MM.1S (cell line): ENCODE data around the gene RHOBTB3.
A peak's percentile ranks its signal among the peaks of the same experiment; 100 is the strongest.

Experiments
- DNase-seq: peaks from one replicate; pipeline ENCODE4 v3.0.0-alpha.2; 2015
- H2AFZ ChIP-seq: fragments of 300-600 bp; sonication (generic); 2 replicates; pipeline ENCODE4 v1.6.0; 2016; ENCODE audit warnings: antibody characterized with exemption, low read length
- H3F3A ChIP-seq: fragments of 300-600 bp; sonication (generic); 2 replicates; pipeline ENCODE4 v1.6.1; 2016; ENCODE audit warnings: mild to moderate bottlenecking, antibody characterized with exemption, low read length, moderate library complexity, mixed read lengths; ENCODE audit not compliant: insufficient read depth
- H3K27ac ChIP-seq: fragments of 300-600 bp; sonication (generic); 2 replicates; pipeline ENCODE4 v1.5.1; 2016; ENCODE audit warnings: mild to moderate bottlenecking, low read length
- H3K27me3 ChIP-seq: fragments of 300-600 bp; sonication (generic); replicated peaks from 2 replicates; pipeline ENCODE4 v1.6.0; 2016; ENCODE audit warnings: low read length; ENCODE audit not compliant: insufficient read depth
- H3K36me3 ChIP-seq: fragments of 300-600 bp; sonication (generic); replicated peaks from 2 replicates; pipeline ENCODE4 v1.6.1; 2016; ENCODE audit warnings: mild to moderate bottlenecking, low read length, mixed read lengths; ENCODE audit not compliant: insufficient read depth
- H3K4me1 ChIP-seq: fragments of 300-600 bp; sonication (generic); 2 replicates; pipeline ENCODE4 v1.6.1; 2016; ENCODE audit warnings: low read length, mixed read lengths
- H3K4me2 ChIP-seq: fragments of 300-600 bp; sonication (generic); 2 replicates; pipeline ENCODE4 v1.6.0; 2016; ENCODE audit warnings: low read depth, low read length
- H3K4me3 ChIP-seq: fragments of 300-600 bp; sonication (generic); 2 replicates; pipeline ENCODE4 v1.5.1; 2016; ENCODE audit warnings: low read length, mixed read lengths
- H3K79me2 ChIP-seq: fragments of 300-600 bp; sonication (generic); 2 replicates; pipeline ENCODE4 v1.6.1; 2016; ENCODE audit warnings: mixed run types, low read length, mixed read lengths
- H3K9ac ChIP-seq: fragments of 300-600 bp; sonication (generic); 2 replicates; pipeline ENCODE4 v1.6.1; 2016; ENCODE audit warnings: low read length, mixed read lengths
- H3K9me2 ChIP-seq: fragments of 300-600 bp; sonication (generic); replicated peaks from 2 replicates; pipeline ENCODE4 v1.6.1; 2016; ENCODE audit warnings: mild to moderate bottlenecking, low read length, mixed read lengths; ENCODE audit not compliant: insufficient read depth
- H3K9me3 ChIP-seq: fragments of 300-600 bp; sonication (generic); replicated peaks from 2 replicates; pipeline ENCODE4 v1.6.1; 2016; ENCODE audit warnings: mild to moderate bottlenecking, low read length, mixed read lengths; ENCODE audit not compliant: insufficient read depth
- H4K20me1 ChIP-seq: fragments of 300-600 bp; sonication (generic); 2 replicates; pipeline ENCODE4 v1.6.1; 2016; ENCODE audit warnings: mild to moderate bottlenecking, low read length, moderate library complexity, mixed read lengths; ENCODE audit not compliant: insufficient read depth
- EZH2 ChIP-seq: fragments of 300-600 bp; sonication (generic); optimal IDR thresholded peaks from 2 replicates; pipeline ENCODE3; 2017; ENCODE audit warnings: low read depth, mild to moderate bottlenecking, antibody characterized with exemption, low read length, mixed read lengths
- EZH2phosphoT487 ChIP-seq: fragments of 300-600 bp; sonication (generic); IDR thresholded peaks from 2 replicates; pipeline ENCODE4 v1.6.1; 2018; ENCODE audit warnings: antibody characterized with exemption, low read length
- TF ChIP-seq, protein P1 (sequence below): fragments of 300-600 bp; sonication (generic); IDR thresholded peaks from 2 replicates; pipeline ENCODE4 v1.5.1; 2016; ENCODE audit warnings: antibody characterized with exemption, low read length, mixed read lengths

The RHOBTB3 gene

GRCh38 chr5:95821110-95822021, 90.2 kb downstream of the RHOBTB3 start:
- Histone ChIP-seq H3K4me3 (peak overlapping the region; percentile 89), H3K4me2 (peak overlapping the region; percentile 83), H3K9ac (peak overlapping the region; percentile 66; the same call in 1 of the 2 replicates), H3K4me1 (peaks cover 12% of the 10 kb centered on the region), H3K9me2 (no peaks in the 10 kb centered on the region), H3K36me3 (no peaks in the 10 kb centered on the region), H3K79me2 (peaks cover 62% of the 10 kb centered on the region), H3K27me3 (no peaks in the 10 kb centered on the region), H2AFZ (peak overlapping the region; percentile 87; the same call in 1 of the 2 replicates), H3F3A (peaks cover 31% of the 10 kb centered on the region), H3K9me3 (no peaks in the 10 kb centered on the region), H3K27ac (peak overlapping the region; percentile 91; the same call in 1 of the 2 replicates), H4K20me1 (no peaks in the 10 kb centered on the region)
- DNase-seq = no peak
- no peak for TF ChIP-seq EZH2
- TF ChIP-seq, protein P1, sequence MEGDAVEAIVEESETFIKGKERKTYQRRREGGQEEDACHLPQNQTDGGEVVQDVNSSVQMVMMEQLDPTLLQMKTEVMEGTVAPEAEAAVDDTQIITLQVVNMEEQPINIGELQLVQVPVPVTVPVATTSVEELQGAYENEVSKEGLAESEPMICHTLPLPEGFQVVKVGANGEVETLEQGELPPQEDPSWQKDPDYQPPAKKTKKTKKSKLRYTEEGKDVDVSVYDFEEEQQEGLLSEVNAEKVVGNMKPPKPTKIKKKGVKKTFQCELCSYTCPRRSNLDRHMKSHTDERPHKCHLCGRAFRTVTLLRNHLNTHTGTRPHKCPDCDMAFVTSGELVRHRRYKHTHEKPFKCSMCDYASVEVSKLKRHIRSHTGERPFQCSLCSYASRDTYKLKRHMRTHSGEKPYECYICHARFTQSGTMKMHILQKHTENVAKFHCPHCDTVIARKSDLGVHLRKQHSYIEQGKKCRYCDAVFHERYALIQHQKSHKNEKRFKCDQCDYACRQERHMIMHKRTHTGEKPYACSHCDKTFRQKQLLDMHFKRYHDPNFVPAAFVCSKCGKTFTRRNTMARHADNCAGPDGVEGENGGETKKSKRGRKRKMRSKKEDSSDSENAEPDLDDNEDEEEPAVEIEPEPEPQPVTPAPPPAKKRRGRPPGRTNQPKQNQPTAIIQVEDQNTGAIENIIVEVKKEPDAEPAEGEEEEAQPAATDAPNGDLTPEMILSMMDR = no peak
- no peak for TF ChIP-seq EZH2phosphoT487

- no peaks in the 10 kb centered on the region for H4K20me1 ChIP-seq
- peaks cover 55% of the 10 kb centered on the region for H3K79me2 ChIP-seq
- DNase-seq = peak; percentile 61
- H3K36me3 ChIP-seq = no peaks in the 10 kb centered on the region
- H3K9me2 ChIP-seq = no peaks in the 10 kb centered on the region
- no peaks in the 10 kb centered on the region for H3K27me3 ChIP-seq
- peaks cover 12% of the 10 kb centered on the region for H3K4me1 ChIP-seq
- peaks cover 31% of the 10 kb centered on the region for H3F3A ChIP-seq
- H3K27ac ChIP-seq = peak overlapping the region; percentile 91; the same call in 1 of the 2 replicates
- peak overlapping the region; percentile 89 for H3K4me3 ChIP-seq
- no peaks in the 10 kb centered on the region for H3K9me3 ChIP-seq
- H3K9ac ChIP-seq = peak overlapping the region; percentile 66; the same call in 1 of the 2 replicates
- peak overlapping the region; percentile 83 for H3K4me2 ChIP-seq
- TF ChIP-seq EZH2 (no peak), EZH2phosphoT487 (no peak)
- TF ChIP-seq, protein P1 = no peak
- H2AFZ ChIP-seq = peak overlapping the region; percentile 87
Observed at GRCh38 chr5:95822043-95822541, 91.0 kb downstream of the RHOBTB3 start.

DNA sequence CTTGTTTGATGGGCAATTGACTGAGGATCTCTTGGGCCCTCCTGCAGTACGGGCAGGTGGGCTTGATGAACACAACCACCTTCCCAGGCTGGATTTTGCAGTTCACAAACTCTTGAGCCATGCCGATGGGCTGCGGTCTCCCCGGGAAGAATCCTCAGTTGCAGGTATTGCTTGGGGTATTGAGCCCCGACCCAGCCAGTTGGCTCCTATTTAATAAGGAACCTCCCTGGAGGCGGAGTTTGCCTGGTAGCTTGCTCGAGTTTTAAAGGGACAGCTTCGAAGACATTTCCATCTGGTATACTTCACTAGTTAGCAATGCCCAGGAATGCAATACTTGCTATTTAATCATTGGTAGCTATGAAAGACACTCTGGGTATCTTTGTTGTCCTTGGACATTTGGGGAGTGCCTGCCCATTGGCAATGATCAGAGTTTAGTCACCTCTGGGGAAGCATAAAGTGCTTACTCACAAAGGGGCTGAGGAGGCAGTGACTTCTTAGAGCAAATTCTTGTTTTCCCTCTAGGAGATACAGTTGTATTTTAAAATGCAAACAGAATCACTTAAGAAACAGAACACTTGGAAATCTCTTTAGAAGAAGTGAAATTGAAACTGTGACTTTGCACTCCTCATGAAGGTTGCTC, 91.5 kb downstream of the RHOBTB3 start, which contains the start of gene GLRX:
GLRX (minus strand) TSS at position 185 of the 640 bp plus-strand sequence; CDS start at position 121, 64 bp downstream.
- DNase-seq = peak; percentile 85
- Histone ChIP-seq H3K9me3 (no peaks in the 10 kb centered on the region), H3K79me2 (peaks cover 49% of the 10 kb centered on the region), H3K36me3 (no peaks in the 10 kb centered on the region), H4K20me1 (no peaks in the 10 kb centered on the region), H3K4me1 (peaks cover 12% of the 10 kb centered on the region), H3K27me3 (no peaks in the 10 kb centered on the region), H3K9ac (peak within 1 kb of the TSS; percentile 66), H3F3A (peaks cover 31% of the 10 kb centered on the region), H3K4me3 (peak within 1 kb of the TSS; percentile 89), H3K4me2 (peak within 1 kb of the TSS; percentile 83), H3K27ac (peak within 1 kb of the TSS; percentile 91), H2AFZ (peak within 1 kb of the TSS; percentile 87), H3K9me2 (no peaks in the 10 kb centered on the region)
- TF ChIP-seq EZH2phosphoT487 (no peak), EZH2 (no peak)
- TF ChIP-seq, protein P1 = no peak
